ENCODE results near the gene ZHX3. TPM values are rescaled to one million over a fixed set of nuclear protein-coding genes. Genes with fewer than 3 reads are reported as not detected.

Gene ZHX3
- total and polyA plus RNA-seq, 11 donors: 10.9 to 43.9 (median 32.3) TPM

DNA sequence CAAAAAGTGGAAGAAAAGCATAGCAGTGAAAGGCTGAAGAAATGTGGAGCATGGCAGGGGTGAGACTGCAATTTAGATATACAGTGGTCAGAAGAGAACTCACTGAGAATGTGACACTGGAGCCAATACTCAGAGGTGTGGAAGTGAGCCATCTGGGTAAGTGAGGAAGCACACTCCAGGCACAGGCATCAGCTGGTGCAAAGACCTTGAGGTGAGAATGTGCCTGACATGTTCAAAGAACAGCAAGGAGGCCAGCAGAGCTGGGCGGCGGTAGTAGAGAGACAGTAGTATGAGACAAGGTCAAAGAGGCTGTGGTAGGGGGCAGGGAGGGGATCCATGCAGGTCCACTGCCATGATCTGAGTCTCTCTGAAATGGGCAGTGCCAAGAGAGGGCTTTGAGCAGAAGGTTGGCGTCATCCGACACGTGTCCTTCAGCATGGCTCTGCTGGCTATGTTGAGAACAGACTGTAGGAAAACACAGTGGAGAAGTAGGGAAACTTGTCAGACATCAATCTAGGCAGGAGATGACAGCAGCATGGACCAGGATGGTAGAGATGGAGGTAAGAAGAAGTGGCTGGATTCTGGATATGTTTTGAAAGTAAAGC lies 95.8 kb downstream of the ZHX3 start:
- DNase-seq (no peak), ATAC-seq (peak in 2 of 4 donors; percentile 26 to 42)
- Histone ChIP-seq H3K4me3 (no peak overlapping the region), H3K27ac (peak overlapping the region in 6 of 12 donors; percentile 8 to 56 (median 35)), H3K9me3 (no peaks in the 10 kb centered on the region), H3K27me3 (no peaks in the 10 kb centered on the region), H3K36me3 (no peaks in the 10 kb centered on the region), H3K4me1 (peaks cover 0 to 33% (median 14%) of the 10 kb centered on the region in 12 donors)
- intact Hi-C loops (cut with DNase I): no loop called here
- TF ChIP-seq POLR2A (IDR thresholded peaks at IDR 0.05): no peak
- TF ChIP-seq, protein P1, sequence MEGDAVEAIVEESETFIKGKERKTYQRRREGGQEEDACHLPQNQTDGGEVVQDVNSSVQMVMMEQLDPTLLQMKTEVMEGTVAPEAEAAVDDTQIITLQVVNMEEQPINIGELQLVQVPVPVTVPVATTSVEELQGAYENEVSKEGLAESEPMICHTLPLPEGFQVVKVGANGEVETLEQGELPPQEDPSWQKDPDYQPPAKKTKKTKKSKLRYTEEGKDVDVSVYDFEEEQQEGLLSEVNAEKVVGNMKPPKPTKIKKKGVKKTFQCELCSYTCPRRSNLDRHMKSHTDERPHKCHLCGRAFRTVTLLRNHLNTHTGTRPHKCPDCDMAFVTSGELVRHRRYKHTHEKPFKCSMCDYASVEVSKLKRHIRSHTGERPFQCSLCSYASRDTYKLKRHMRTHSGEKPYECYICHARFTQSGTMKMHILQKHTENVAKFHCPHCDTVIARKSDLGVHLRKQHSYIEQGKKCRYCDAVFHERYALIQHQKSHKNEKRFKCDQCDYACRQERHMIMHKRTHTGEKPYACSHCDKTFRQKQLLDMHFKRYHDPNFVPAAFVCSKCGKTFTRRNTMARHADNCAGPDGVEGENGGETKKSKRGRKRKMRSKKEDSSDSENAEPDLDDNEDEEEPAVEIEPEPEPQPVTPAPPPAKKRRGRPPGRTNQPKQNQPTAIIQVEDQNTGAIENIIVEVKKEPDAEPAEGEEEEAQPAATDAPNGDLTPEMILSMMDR (IDR thresholded peaks at IDR 0.05): no peak
- WGBS, 4 donors: 91 to 96% (median 95%) methylated on average over 5 of the region's 5 CpGs

DNA sequence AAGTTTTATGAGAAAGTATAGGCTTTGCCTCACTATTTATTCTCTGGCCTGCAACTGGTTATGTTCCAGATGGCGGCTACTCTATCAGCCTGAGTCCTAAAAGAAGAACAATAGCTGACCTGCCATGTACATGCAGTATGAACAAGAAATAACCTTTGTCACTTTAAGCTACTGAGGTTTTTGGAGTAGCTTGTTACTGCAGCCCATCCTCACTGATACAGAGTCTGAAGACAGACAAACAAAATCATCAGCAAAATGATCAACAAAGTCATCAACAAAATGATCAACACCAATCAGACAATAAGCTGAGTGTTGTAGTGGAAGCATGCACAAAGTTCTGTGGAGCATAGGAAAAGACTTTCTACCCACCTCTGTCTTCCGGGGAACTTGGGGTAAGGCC lies 97.7 kb downstream of the ZHX3 start:
- H3K9me3 ChIP-seq: no peaks in the 10 kb centered on the region
- H3K27ac ChIP-seq: no peak overlapping the region
- no peaks in the 10 kb centered on the region for H3K27me3 ChIP-seq
- no peaks in the 10 kb centered on the region for H3K36me3 ChIP-seq
- ATAC-seq: no peak
- intact Hi-C loops (cut with DNase I): no loop called here
- DNase-seq: no peak
- WGBS, 4 donors: 97 to 99% (median 98%) methylated on average over 2 of the region's 2 CpGs
- peaks cover 0 to 33% (median 14%) of the 10 kb centered on the region in 12 donors for H3K4me1 ChIP-seq
- H3K4me3 ChIP-seq: no peak overlapping the region
- TF ChIP-seq, protein P1 (IDR thresholded peaks at IDR 0.05): no peak

DNA sequence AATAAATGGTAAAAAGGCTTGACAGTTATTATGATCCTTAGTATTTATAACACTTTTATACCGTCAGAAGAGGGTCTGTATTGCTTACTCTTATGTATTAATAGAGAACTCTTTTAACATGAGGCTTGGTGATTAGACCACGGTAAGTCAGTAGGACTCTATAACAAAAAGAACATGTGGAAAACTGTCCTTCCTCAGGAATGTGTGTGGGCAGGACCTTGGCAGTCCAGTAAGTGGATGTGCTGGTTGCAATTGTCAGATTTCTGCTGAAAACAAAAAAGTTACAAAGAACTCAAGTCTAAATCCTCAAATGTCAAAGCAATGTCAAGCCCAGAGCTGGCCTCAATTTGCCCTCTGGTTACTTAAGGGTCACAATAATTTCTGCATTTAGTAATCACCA lies 99.1 kb downstream of the ZHX3 start:
- intact Hi-C loops (cut with DNase I): no loop called here
- Histone ChIP-seq H3K36me3 (no peaks in the 10 kb centered on the region), H3K27me3 (no peaks in the 10 kb centered on the region), H3K27ac (no peak overlapping the region), H3K9me3 (no peaks in the 10 kb centered on the region), H3K4me1 (peaks cover 0 to 35% (median 17%) of the 10 kb centered on the region in 12 donors), H3K4me3 (no peak overlapping the region)
- ATAC-seq (peak in 2 of 4 donors; percentile 41 to 54), DNase-seq (peak in 1 of 5 donors; percentile 29)
- TF ChIP-seq, protein P1 (IDR thresholded peaks at IDR 0.05): no peak
- TF ChIP-seq POLR2A (IDR thresholded peaks at IDR 0.05): no peak
- WGBS, 4 donors: 51 to 70% (median 58%) methylated on average over 2 of the region's 2 CpGs

DNA sequence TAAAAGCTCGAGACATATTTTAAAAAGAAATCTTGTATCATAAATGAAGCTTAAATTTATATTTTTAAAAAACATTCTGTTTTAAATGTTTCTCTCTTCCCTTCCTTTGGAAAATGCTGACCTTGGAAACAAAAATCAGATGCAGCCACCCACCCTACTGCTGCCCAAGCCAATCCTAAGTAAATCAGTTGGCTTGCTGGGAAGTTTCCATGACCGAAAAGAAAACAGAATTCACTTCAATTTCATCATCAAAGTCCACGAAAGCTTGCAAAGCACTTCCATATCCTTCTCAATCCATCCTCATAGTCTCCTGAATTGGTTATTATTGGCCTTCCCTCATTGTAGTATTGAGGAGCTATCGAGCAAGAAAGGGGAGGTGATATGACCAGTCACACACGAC lies 100.1 kb downstream of the ZHX3 start:
- Histone ChIP-seq H3K4me1 (peaks cover 0 to 35% (median 19%) of the 10 kb centered on the region in 12 donors), H3K9me3 (no peaks in the 10 kb centered on the region), H3K36me3 (no peaks in the 10 kb centered on the region), H3K27ac (no peak overlapping the region), H3K27me3 (no peaks in the 10 kb centered on the region), H3K4me3 (no peak overlapping the region)
- DNase-seq: no peak
- intact Hi-C loops (cut with DNase I): no loop called here
- no peak for ATAC-seq
- no peak for TF ChIP-seq POLR2A (IDR thresholded peaks at IDR 0.05)
- TF ChIP-seq, protein P1 (IDR thresholded peaks at IDR 0.05): no peak
- WGBS, 4 donors: 80 to 88% (median 83%) methylated on average over 5 of the region's 5 CpGs

Measured in heart left ventricle (tissue), 16 donors.